Neuron (in vitro differentiated cells): ENCODE data around the gene RARG.

Experiments
- H2AFZ ChIP-seq: one replicate; pipeline ENCODE4 v1.6.1; 2013; ENCODE audit warnings: low read depth, mild to moderate bottlenecking, inconsistent platforms, low read length, moderate library complexity
- H3K27me3 ChIP-seq: one replicate; pipeline ENCODE4 v1.6.1; 2013; ENCODE audit warnings: low read length; ENCODE audit not compliant: insufficient read depth
- H3K36me3 ChIP-seq: one replicate; pipeline ENCODE4 v1.6.1; 2013; ENCODE audit warnings: low read length; ENCODE audit not compliant: insufficient read depth
- H3K4me1 ChIP-seq: one replicate; pipeline ENCODE4 v1.6.1; 2013; ENCODE audit warnings: low read length; ENCODE audit not compliant: insufficient read depth
- H3K4me3 ChIP-seq: 2 replicates; pipeline ENCODE4 v1.5.1; 2013; ENCODE audit warnings: mild to moderate bottlenecking, low read length, moderate library complexity
- H3K9me3 ChIP-seq: one replicate; pipeline ENCODE4 v1.6.1; 2013; ENCODE audit warnings: low read length

Gene RARG

DNA sequence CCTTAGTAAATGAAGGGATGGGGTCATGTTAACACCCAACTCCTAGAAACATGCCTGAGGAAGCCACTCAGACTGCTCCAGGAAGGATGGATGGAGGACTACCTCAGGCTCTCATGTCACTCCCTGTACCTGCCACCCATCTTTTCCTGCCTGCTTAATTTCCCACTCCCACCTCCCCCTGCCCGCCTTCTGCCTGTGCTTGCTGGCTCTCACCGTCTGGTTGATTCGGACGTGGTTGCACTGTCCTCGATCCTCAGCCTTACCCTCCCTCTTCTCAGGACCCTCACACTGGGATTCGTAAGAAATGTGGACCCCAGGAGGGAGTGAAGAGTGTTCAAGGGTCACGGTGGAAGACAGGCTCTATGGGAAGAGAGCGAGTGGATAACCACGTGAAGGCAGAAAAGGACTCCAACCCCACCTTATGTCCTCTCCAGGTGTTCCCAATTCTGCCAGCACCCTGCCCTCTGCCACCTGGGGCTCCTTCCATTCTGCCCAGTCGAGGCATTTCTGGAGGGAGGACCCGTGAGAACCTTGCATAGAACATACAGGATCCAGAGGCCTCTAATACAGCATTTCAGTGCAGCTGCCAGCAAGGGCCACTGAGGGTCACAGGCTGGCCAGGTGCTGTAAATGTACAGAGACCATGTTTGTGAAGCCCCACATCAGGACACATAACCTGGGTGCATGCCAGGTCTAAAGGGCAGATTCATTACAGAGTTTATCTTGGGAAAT lies 37.9 kb downstream of the RARG start:
- Histone ChIP-seq H3K4me1 (no peaks in the 10 kb centered on the region), H2AFZ (no peak overlapping the region), H3K36me3 (peaks cover 9% of the 10 kb centered on the region), H3K27me3 (peaks cover 19% of the 10 kb centered on the region), H3K4me3 (no peak overlapping the region), H3K9me3 (no peaks in the 10 kb centered on the region)

DNA sequence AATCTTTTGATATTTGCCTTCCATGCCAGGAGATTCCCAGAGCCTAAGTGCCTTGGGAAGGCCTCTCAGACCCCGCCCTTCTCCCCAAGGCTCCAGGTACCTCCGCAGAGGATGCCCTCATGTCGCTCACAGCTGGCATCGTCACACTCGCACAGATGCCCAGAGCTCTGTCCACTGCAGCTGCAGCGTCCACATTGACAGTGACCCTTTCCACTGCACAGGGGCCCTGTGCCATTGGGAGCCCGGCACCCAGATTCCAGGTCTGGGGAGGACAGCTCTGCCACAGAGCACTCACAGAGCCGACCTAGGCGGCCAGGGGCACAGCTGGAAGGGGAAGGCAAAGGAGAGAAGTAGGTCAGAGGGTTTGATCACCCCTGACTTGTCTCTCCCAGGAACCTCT lies 39.0 kb downstream of the RARG start:
- H2AFZ ChIP-seq, result no peak overlapping the region

DNA sequence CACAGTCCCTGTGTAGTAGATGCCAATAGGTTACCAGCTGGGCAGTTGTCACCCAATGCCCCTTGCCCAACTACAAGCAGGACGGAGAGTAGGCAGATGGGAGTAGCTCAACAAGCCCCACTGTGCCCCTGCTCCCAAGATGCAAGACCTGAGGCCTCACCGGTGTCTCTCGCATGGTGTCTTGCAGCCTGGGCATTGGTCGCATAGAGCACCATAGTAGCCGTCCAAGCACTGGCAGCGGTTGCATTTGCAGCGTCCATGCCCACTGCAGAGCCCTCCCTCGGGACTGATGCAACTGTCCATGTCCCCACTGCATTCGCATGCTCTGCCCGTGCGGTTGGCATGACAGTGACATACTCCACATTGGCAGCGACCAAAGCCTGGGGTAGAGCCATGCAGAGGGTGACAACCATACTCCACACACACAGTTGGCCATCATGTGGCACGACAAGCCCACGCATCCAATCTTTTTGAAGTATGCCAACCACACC lies 39.4 kb downstream of the RARG start:
- Histone ChIP-seq H3K36me3 (peaks cover 20% of the 10 kb centered on the region), H3K27me3 (peaks cover 7% of the 10 kb centered on the region), H3K4me3 (no peak overlapping the region), H3K9me3 (no peaks in the 10 kb centered on the region), H2AFZ (no peak overlapping the region), H3K4me1 (no peaks in the 10 kb centered on the region)

More for the DNA sequence above, 39.0 kb downstream of the RARG start:
- peaks cover 16% of the 10 kb centered on the region for H3K36me3 ChIP-seq
- no peaks in the 10 kb centered on the region for H3K9me3 ChIP-seq
- H3K27me3 ChIP-seq, result peaks cover 12% of the 10 kb centered on the region
- H3K4me3 ChIP-seq, result no peak overlapping the region
- H3K4me1 ChIP-seq, result no peaks in the 10 kb centered on the region

DNA sequence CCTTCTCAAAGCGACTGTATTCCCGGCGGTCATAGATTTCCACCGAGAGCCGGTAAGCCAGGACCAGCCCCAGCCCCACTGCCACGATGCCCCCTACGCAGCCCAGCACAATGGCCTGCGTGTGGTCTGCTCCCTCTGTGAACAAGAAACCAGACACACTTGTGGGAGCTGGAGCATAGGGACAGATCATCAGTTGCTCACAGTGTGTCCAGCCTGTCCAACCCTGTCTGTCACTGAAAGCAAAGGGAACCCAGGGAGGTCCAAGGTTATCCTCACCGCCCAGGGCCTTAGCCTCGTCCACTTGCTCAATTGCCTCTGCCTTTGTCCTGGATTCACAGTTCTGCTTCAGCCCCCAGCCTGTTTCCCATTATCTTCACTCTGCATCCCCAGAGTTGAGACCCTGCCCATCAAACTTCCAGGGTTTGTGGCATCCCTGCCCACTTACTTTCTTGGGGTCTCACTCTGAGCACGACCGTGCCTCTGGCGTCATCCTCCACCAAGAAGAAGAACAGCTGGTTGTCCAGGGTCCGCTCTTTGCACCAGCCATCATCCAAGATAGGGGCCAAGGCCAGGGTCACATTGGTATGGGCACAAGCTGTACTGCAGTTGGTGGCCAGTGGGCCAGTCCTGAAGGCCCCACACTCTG lies 40.0 kb downstream of the RARG start:
- Histone ChIP-seq H3K4me1 (no peaks in the 10 kb centered on the region), H3K36me3 (peaks cover 26% of the 10 kb centered on the region), H3K4me3 (no peak overlapping the region), H2AFZ (no peak overlapping the region), H3K9me3 (no peaks in the 10 kb centered on the region), H3K27me3 (peaks cover 2% of the 10 kb centered on the region)

DNA sequence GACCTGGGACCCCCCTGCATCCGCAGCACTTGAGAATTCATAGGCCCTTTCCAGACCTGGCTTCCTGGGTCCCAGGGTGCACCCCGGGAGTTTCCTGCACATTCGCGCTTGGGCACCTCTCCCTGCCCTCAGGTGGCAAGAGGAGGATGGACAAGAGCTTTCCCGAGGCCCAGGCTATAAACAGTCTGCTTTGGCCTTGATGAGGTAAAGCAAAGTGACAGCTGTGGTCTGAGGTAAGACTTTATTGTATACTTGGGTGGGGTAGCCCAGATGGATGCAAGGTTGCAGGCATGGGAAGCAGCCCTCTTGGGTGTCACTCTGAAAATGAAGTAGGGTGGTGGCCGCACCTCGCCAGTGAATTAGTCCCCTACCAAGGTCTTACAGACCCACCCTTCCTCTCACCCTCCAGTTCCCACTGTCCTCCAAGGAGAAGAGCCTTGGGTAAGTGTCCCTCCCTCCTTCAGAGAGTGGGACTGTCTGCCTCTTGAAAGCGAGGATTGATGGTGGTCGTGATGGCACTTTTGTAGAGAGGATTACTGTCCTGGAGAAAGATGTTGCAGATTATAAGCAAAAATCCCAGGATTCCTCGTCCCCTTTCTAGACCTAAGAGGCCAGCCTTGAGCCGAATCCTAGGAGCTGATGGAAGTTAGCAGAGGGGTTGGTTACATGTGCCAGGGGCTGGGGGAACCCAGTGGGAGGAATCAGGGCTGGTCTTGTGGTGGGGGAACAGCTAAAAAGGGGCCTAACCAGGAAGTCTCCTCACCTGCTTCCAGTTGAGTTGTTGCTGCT lies 40.7 kb downstream of the RARG start:
- Histone ChIP-seq H3K4me1 (no peaks in the 10 kb centered on the region), H3K9me3 (no peaks in the 10 kb centered on the region), H2AFZ (no peak overlapping the region), H3K27me3 (no peaks in the 10 kb centered on the region), H3K36me3 (peaks cover 33% of the 10 kb centered on the region), H3K4me3 (no peak overlapping the region)

DNA sequence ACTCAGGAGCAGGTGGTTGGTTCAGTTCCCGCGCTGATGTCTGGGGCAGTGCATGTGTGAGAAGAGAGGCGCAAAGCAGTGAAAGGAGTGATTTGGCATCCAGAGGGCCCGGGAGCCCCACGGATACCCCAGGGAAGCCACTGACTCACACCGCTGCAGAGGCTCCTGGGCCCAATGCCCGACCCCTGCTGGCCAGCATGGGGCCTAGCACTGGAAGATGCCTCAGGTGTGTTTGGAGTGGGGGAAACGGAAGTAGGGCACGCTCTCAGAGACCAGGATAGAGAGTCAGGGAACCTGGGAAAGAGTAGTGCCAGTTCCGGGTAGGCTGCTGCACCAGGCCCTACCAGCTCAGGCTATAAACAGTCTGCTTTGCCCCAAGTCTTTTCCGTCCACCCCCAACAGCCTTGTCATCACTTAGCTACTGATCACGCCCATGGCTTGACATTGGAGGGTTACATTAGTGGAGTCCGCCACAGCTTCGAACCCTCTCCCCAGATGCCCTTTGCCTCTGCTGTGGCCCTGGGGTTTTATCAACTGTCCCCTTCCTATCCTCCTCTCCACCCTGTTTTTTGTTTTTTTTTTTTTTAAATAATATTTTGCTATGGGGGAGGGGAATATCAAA lies 41.8 kb downstream of the RARG start:
- Histone ChIP-seq H3K36me3 (peaks cover 44% of the 10 kb centered on the region), H2AFZ (no peak overlapping the region), H3K9me3 (no peaks in the 10 kb centered on the region), H3K4me1 (no peaks in the 10 kb centered on the region), H3K4me3 (no peak overlapping the region), H3K27me3 (no peaks in the 10 kb centered on the region)

DNA sequence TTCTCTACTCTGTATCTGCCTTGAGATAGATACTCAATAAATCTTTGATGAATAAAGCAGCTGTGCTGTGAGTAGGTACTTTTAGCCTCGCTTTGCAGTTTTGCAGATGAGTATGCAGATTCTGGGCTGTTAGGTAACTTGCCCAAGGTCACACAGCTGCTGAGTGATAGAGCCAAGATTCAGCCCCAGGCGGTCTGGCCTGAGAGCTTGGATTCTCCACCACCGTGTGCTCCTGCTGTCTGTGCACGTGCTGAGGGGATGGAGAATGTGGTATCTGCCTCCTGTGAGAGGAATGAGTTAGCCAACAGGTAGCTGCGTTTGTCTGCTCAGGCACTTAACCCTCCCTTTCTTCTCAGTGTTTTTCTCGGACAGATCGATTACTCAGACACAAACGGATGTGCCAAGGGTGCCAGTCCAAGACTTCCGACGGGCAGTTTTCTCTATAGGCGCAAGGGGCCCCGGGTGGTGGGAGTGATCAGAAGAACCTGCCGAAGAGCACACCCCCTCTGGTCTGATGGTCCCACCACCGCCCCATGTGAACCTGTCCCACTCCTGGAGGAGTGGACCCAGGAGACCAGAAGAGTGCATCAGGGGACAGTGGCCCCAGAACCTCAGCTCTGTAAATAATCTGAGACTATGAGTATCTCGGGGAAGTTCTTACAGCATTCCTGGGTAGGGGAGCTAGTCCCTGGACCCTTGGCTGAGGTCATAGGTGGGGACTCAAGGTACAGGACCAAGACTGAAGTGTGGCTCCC lies 44.7 kb downstream of the RARG start:
- Histone ChIP-seq H2AFZ (no peak overlapping the region), H3K36me3 (peaks cover 69% of the 10 kb centered on the region), H3K9me3 (no peaks in the 10 kb centered on the region), H3K4me1 (peaks cover 11% of the 10 kb centered on the region), H3K27me3 (no peaks in the 10 kb centered on the region), H3K4me3 (no peak overlapping the region)

DNA sequence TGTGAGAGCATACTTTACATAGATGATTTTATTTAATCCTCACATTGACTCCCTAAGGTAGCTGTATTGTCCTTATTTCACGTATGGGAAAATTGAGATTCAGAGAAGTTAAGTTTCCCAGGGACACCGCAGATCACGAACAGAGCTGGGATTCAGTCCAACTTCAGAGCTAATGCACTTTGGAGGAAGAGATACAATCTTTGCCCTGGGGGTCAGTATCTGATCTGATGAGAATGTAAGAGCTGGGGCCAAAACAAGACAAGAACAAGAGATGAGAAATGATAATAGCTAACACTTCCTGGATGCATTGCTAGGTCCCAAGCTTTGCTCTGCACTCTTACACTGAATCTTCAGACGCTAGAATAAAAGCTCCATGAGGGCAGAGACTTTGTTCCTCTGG lies 45.3 kb downstream of the RARG start:
- H3K9me3 ChIP-seq, result no peaks in the 10 kb centered on the region
- no peak overlapping the region for H3K4me3 ChIP-seq
- peaks cover 17% of the 10 kb centered on the region for H3K4me1 ChIP-seq
- no peaks in the 10 kb centered on the region for H3K27me3 ChIP-seq
- H2AFZ ChIP-seq, result no peak overlapping the region
- H3K36me3 ChIP-seq, result peaks cover 75% of the 10 kb centered on the region

DNA sequence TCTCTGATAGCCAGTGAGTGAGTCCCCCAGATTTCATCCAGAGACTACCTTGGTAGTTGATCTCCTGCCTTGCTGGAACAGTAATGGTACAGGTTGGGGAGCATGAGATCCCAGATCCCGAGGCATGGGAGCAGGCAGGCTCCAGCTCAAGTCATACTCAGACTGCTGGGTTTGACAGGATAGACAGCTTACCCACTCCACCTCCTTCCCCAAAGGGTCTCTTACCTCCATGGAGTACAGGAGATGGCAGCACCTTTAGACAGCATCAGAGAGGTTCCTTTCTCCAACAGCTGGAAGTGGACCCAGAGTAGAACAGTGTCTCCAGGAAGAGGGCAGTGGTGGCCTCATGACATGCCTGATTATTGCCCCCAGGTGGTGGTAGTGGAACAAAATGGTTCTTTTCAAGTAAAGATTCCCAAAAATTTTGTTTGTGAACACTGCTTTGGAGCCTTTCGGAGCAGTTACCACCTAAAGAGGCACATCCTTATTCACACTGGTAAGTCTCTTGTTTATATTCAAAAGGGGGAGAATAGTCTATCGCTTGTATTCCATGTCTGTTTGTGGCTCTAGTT lies 46.3 kb downstream of the RARG start:
- Histone ChIP-seq H3K4me3 (no peak overlapping the region), H3K36me3 (peaks cover 67% of the 10 kb centered on the region), H3K9me3 (no peaks in the 10 kb centered on the region), H3K27me3 (no peaks in the 10 kb centered on the region), H2AFZ (no peak overlapping the region), H3K4me1 (peaks cover 24% of the 10 kb centered on the region)

DNA sequence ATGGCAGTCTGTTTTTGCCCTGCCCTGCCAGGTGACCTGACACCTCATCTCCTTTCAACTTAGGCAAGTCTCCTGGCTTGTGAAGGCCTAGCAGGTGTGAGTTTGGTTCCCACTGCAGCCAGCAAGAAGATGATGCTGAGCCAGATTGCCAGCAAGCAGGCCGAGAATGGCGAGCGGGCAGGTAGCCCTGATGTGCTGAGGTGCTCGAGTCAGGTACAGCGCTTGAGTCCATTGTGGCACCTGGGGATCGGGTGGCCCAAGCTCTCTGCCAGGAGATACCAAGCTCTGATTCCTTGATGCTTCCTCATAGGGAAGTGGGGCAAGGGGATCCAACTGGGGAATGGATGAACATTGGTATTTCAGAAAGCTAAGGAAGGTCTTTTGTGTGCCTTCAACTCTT lies 47.2 kb downstream of the RARG start:
- H2AFZ ChIP-seq, result no peak overlapping the region
- peaks cover 67% of the 10 kb centered on the region for H3K36me3 ChIP-seq
- no peak overlapping the region for H3K4me3 ChIP-seq
- no peaks in the 10 kb centered on the region for H3K27me3 ChIP-seq
- no peaks in the 10 kb centered on the region for H3K9me3 ChIP-seq
- peaks cover 24% of the 10 kb centered on the region for H3K4me1 ChIP-seq

DNA sequence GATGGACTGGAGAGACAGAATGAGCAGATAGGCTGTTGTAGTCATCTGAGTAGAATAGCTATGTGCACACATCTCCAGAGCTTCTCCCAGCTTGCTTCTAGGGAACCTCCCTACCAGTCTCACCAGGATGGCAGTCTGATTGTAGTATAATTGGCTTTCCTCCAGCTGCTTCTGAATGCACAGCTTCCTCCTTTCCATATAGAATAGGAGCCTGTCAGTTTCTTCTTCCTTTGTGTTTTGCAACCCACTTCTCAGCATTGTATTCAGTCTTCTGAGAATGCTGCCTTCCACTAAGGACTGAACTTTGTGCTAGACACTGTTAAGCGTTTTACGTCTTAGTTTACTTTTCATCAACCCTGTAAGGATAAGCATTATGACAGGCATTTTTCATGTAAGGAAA lies 49.1 kb downstream of the RARG start:
- Histone ChIP-seq H3K4me1 (peaks cover 24% of the 10 kb centered on the region), H3K27me3 (no peaks in the 10 kb centered on the region), H2AFZ (no peak overlapping the region), H3K36me3 (peaks cover 59% of the 10 kb centered on the region), H3K4me3 (peak overlapping the region; percentile 8), H3K9me3 (no peaks in the 10 kb centered on the region)

DNA sequence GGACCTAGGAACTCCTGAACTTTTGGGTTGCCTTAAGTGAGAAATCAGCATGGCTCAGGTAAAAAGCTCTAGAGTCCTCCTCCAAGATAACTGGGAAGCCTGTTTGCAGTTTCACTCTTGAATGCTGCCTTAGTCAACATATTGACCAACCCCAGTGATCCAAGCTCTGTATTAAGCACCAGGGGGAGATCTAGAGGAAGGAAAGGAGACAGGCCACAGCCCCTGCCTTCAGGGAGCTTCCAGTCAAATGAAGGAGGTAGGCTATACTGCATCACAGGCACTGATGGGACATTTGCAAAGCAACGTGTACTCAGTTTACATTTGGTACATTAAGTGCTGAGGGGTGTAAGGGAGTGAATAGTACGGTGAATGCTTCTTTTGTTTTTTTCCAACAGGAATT lies 50.1 kb downstream of the RARG start:
- peaks cover 49% of the 10 kb centered on the region for H3K36me3 ChIP-seq
- no peaks in the 10 kb centered on the region for H3K9me3 ChIP-seq
- peak overlapping the region; percentile 89 for H3K4me3 ChIP-seq

More for the DNA sequence above, 50.1 kb downstream of the RARG start:
- Histone ChIP-seq H3K4me1 (peaks cover 24% of the 10 kb centered on the region), H3K27me3 (no peaks in the 10 kb centered on the region), H2AFZ (no peak overlapping the region)
